B cell (primary cell): Measurements from ENCODE around the gene TMOD3. TPM values are rescaled to one million over a fixed set of nuclear protein-coding genes. Genes with fewer than 3 reads are reported as not detected.

ENCODE experiments used
- ATAC-seq: fragments of 200-7000 bp; cut with Tn5 transposase; one replicate; pipeline ENCODE4 v1.10.0; 2021; ENCODE audit warnings: low read depth, mild to moderate bottlenecking, moderate number of reproducible peaks, moderate library complexity
- CTCF ChIA-PET: fragments of 350-600 bp; sonication (Branson Sonifier 250); formaldehyde crosslinking; loops from one replicate; lab custom pipeline; 2021; ENCODE audit warnings: antibody characterized with exemption, inconsistent platforms; lab: Charles Lee
- POLR2A ChIA-PET: fragments of 350-600 bp; sonication (Branson Sonifier 250); formaldehyde crosslinking; loops from one replicate; lab custom pipeline; 2021; ENCODE audit warnings: antibody characterized with exemption; lab: Charles Lee
- DNase-seq: peaks from one replicate; pipeline ENCODE4 v3.0.0; 2013
- H2AFZ ChIP-seq: 2 replicates; pipeline ENCODE4 v1.6.1; 2012; ENCODE audit warnings: mild to moderate bottlenecking, low read depth, low read length; ENCODE audit not compliant: insufficient read depth, poor library complexity, severe bottlenecking
- H3K27ac ChIP-seq, 2 donors: 1 replicate in 1 of 2; 2 replicates in 1 of 2; pipeline ENCODE4 v1.5.1; 2012 to 2013; ENCODE audit warnings: low read length in 2 of 2, mild to moderate bottlenecking in 2 of 2, moderate library complexity in 1 of 2
- H3K27me3 ChIP-seq, 4 experiments: fragments of 200-600 bp in 1 of 4; sonication (generic) in 1 of 4; replicated peaks in 1 of 4; 1 replicate in 2 of 4; 2 replicates in 2 of 4; pipeline versions ENCODE4 v1.6.1 to v1.7.0; 2013 to 2016; ENCODE audit warnings: low read length in 3 of 4, mild to moderate bottlenecking in 2 of 4, mixed read lengths in 1 of 4, moderate library complexity in 1 of 4; ENCODE audit not compliant: insufficient read depth in 4 of 4, control insufficient read depth in 3 of 4; ENCODE audit errors: control extremely low read depth in 1 of 4
- H3K36me3 ChIP-seq, 2 experiments: replicated peaks in 1 of 2; 1 replicate in 1 of 2; 2 replicates in 1 of 2; pipeline versions ENCODE4 v1.6.1 to v1.7.1; 2013; ENCODE audit warnings: low read length in 1 of 2; ENCODE audit not compliant: insufficient read depth in 2 of 2, control insufficient read depth in 1 of 2; ENCODE audit errors: control extremely low read depth in 1 of 2, extremely low read depth in 1 of 2
- H3K4me1 ChIP-seq, 2 donors: fragments of 200-600 bp in 1 of 2; sonication (generic) in 1 of 2; 1 replicate in 1 of 2; 2 replicates in 1 of 2; pipeline versions ENCODE4 v1.5.1 to v1.6.1; 2013 to 2017; ENCODE audit warnings: low read length in 2 of 2; ENCODE audit not compliant: control insufficient read depth in 2 of 2, insufficient read depth in 2 of 2
- H3K4me2 ChIP-seq: replicated peaks from 2 replicates; pipeline ENCODE3; 2012; ENCODE audit warnings: mild to moderate bottlenecking, low read depth, low read length; ENCODE audit not compliant: poor library complexity, severe bottlenecking
- H3K4me3 ChIP-seq, 5 experiments: fragments of 200-600 bp in 1 of 5; sonication (generic) in 1 of 5; 1 replicate in 3 of 5; 2 replicates in 2 of 5; pipeline versions ENCODE4 v1.5.1 to v1.7.0; 2011 to 2016; ENCODE audit warnings: low read length in 4 of 5, mild to moderate bottlenecking in 4 of 5, low read depth in 2 of 5, control low read depth in 1 of 5, moderate library complexity in 1 of 5; ENCODE audit not compliant: insufficient read depth in 1 of 5; ENCODE audit errors: control extremely low read depth in 1 of 5, extremely low read depth in 1 of 5
- H3K79me2 ChIP-seq: fragments of 200-600 bp; sonication (generic); one replicate; pipeline ENCODE4 v1.6.0; 2016; ENCODE audit warnings: low read length; ENCODE audit not compliant: control insufficient read depth, insufficient read depth
- H3K9ac ChIP-seq: fragments of 200-600 bp; sonication (generic); 2 replicates; pipeline ENCODE4 v1.6.1; 2017; ENCODE audit warnings: mild to moderate bottlenecking, low read length, moderate library complexity
- H3K9me3 ChIP-seq, 3 donors: one replicate each; pipeline versions ENCODE4 v1.6.1 to v1.7.1; 2013; ENCODE audit warnings: low read length in 2 of 3; ENCODE audit not compliant: control insufficient read depth in 2 of 3, insufficient read depth in 1 of 3; ENCODE audit errors: control extremely low read depth in 1 of 3
- H4K20me1 ChIP-seq: 2 replicates; pipeline ENCODE4 v1.6.0; 2012; ENCODE audit warnings: mild to moderate bottlenecking, low read length; ENCODE audit not compliant: insufficient read depth, control insufficient read depth, poor library complexity, severe bottlenecking
- H3K27ac Mint-ChIP-seq: one replicate; pipeline ENCODE4 v1.8.0; 2021; ENCODE audit warnings: mixed read lengths
- H3K27me3 Mint-ChIP-seq: one replicate; pipeline ENCODE4 v1.8.0; 2021; ENCODE audit warnings: mixed read lengths
- H3K4me1 Mint-ChIP-seq: one replicate; pipeline ENCODE4 v1.8.0; 2021; ENCODE audit warnings: mixed read lengths
- H3K4me3 Mint-ChIP-seq: one replicate; pipeline ENCODE4 v1.8.0; 2021; ENCODE audit warnings: mixed read lengths
- H3K9me3 Mint-ChIP-seq: one replicate; pipeline ENCODE4 v1.8.0; 2022; ENCODE audit warnings: mixed read lengths; ENCODE audit not compliant: insufficient read depth
- EZH2 ChIP-seq: IDR thresholded peaks from 2 replicates; pipeline ENCODE4 v1.6.1; 2012; ENCODE audit warnings: borderline replicate concordance, low read depth, mild to moderate bottlenecking, moderate library complexity, low read length; ENCODE audit not compliant: insufficient read depth, poor library complexity, severe bottlenecking
- WGBS: methylation state at CpG from one replicate; pipeline ENCODE4 v1.1.5; 2013; ENCODE audit warnings: missing lambda C conversion rate; ENCODE audit not compliant: insufficient coverage; 5-methylcytosine and 5-hydroxymethylcytosine counted together
- intact Hi-C: fragments of 100-400 bp; cut with micrococcal nuclease; formaldehyde crosslinking; loops from one replicate; pipeline ENCODE4 v1.10.0; 2022
- polyA plus RNA-seq: library from polyadenylated mRNA; depleted of rRNA; stranded (reverse); fragments of >200 nt; gene quantifications from 2 replicates; pipeline ENCODE4 v1.2.3, GENCODE V29; 2012
- total RNA-seq, 2 donors: library from RNA; stranded (reverse); fragments of 120-200 nt in 1 of 2; gene quantifications; 1 replicate in 1 of 2; 2 replicates in 1 of 2; pipeline versions ENCODE4 v1.2.3 to v1.2.4, GENCODE V29; 2013 to 2022
- TF ChIP-seq, protein P1 (sequence below): fragments of 200-600 bp; IDR thresholded peaks from one replicate; pipeline ENCODE4 v1.8.0; 2022; ENCODE audit warnings: antibody characterized with exemption, mild to moderate bottlenecking

TMOD3 gene
- total and polyA plus RNA-seq, 2 donors (not counting 1 experiment from before 2014, with no cell fraction given) = 7.2 to 52.1 TPM

DNA sequence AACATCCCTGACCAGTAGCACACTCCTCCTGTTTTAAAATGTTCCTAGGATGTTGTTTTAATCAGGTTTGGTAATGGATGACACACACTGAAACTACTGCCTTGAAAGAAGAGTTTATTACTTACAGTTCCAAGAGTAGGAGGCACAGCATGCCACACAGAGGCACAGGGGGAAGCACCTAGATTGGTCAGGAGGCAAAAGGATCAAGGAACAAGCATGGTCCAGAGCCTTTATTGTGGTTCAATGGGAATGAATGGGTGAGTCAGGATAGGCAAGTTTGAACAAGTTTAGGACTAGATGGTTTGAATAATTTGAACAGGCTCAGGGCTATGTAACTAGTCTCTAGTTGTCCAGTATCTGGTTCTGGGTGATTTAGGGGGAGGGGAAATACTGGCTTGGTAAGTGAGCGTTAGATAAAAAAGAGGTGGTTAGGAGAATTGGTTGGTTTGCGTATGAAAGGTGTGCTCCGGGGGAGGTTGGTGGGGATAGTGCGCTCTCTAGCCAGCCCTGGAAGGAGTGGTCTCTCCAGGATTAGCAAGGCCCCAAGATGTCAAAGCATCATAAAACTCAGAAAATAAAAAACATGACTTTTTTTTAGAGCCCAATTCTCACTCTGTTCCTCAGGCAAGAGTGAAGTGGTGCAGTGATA is 35.1 kb downstream of the TMOD3 start:
- H3K4me3 ChIP-seq = no peak overlapping the region
- CTCF ChIA-PET = interaction anchor here (0.7 to 2.0 kb wide), 2 partner anchors 12 to 25 kb away, joined by 3 to 4 read pairs; no protein-coding TSS in a partner anchor
- intact Hi-C loops = no loop called here
- ATAC-seq = no peak
- H3K9ac ChIP-seq = no peak overlapping the region
- TF ChIP-seq, protein P1, sequence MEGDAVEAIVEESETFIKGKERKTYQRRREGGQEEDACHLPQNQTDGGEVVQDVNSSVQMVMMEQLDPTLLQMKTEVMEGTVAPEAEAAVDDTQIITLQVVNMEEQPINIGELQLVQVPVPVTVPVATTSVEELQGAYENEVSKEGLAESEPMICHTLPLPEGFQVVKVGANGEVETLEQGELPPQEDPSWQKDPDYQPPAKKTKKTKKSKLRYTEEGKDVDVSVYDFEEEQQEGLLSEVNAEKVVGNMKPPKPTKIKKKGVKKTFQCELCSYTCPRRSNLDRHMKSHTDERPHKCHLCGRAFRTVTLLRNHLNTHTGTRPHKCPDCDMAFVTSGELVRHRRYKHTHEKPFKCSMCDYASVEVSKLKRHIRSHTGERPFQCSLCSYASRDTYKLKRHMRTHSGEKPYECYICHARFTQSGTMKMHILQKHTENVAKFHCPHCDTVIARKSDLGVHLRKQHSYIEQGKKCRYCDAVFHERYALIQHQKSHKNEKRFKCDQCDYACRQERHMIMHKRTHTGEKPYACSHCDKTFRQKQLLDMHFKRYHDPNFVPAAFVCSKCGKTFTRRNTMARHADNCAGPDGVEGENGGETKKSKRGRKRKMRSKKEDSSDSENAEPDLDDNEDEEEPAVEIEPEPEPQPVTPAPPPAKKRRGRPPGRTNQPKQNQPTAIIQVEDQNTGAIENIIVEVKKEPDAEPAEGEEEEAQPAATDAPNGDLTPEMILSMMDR = no peak
- no peak for TF ChIP-seq EZH2
- peaks cover 27% of the 10 kb centered on the region for H4K20me1 ChIP-seq
- Mint-ChIP-seq H3K4me1 (peaks cover 21% of the 10 kb centered on the region), H3K27ac (no peak overlapping the region), H3K4me3 (no peak overlapping the region), H3K27me3 (no peaks in the 10 kb centered on the region), H3K9me3 (peaks cover 2% of the 10 kb centered on the region)
- H3K9me3 ChIP-seq = no peaks in the 10 kb centered on the region
- H2AFZ ChIP-seq = no peak overlapping the region
- no peak overlapping the region for H3K27ac ChIP-seq
- 100% methylated on average over 1 of the region's 4 CpGs for WGBS
- POLR2A ChIA-PET = no interaction called here
- peaks cover 4 to 9% of the 10 kb centered on the region in 2 donors for H3K4me1 ChIP-seq
- DNase-seq = no peak
- no peak overlapping the region for H3K4me2 ChIP-seq
- H3K79me2 ChIP-seq = peaks cover 40% of the 10 kb centered on the region
- no peaks in the 10 kb centered on the region for H3K27me3 ChIP-seq
- H3K36me3 ChIP-seq = peaks cover 24 to 51% of the 10 kb centered on the region in 2 experiments

- no peak overlapping the region for H3K4me3 Mint-ChIP-seq
- intact Hi-C loops = no loop called here
- no peak overlapping the region for H2AFZ ChIP-seq
- no peak overlapping the region for H3K4me2 ChIP-seq
- H3K27me3 ChIP-seq = no peaks in the 10 kb centered on the region
- H3K4me1 Mint-ChIP-seq = peaks cover 14% of the 10 kb centered on the region
- no peak overlapping the region for H3K27ac ChIP-seq
- peaks cover 26 to 57% of the 10 kb centered on the region in 2 experiments for H3K36me3 ChIP-seq
- peaks cover 36% of the 10 kb centered on the region for H3K79me2 ChIP-seq
- H4K20me1 ChIP-seq = peaks cover 19% of the 10 kb centered on the region
- TF ChIP-seq, protein P1 = no peak
- TF ChIP-seq EZH2 = no peak
- no CpG with 5 or more reads among the region's 1 CpG for WGBS
- POLR2A ChIA-PET = no interaction called here
- CTCF ChIA-PET = interaction anchor here (0.7 to 2.0 kb wide), 2 partner anchors 12 to 25 kb away, joined by 3 to 4 read pairs; no protein-coding TSS in a partner anchor
- no peak overlapping the region for H3K4me3 ChIP-seq
- ATAC-seq = no peak
- H3K9ac ChIP-seq = no peak overlapping the region
- peaks cover 0 to 5% (median 0%) of the 10 kb centered on the region in 3 donors for H3K9me3 ChIP-seq
- DNase-seq = no peak
- H3K27ac Mint-ChIP-seq = no peak overlapping the region
- H3K9me3 Mint-ChIP-seq = peaks cover 2% of the 10 kb centered on the region
- H3K27me3 Mint-ChIP-seq = no peaks in the 10 kb centered on the region
- peaks cover 4 to 9% of the 10 kb centered on the region in 2 donors for H3K4me1 ChIP-seq
These were observed 35.9 kb downstream of the TMOD3 start for GRCh38 chr15:51865317-51865716.
